Neuronal stem cell (in vitro differentiated cells): ENCODE data around the gene FARP1.

Source experiments
- DNase-seq: peaks from one replicate; pipeline ENCODE4 v3.0.0-alpha.2; 2013; ENCODE audit warnings: low spot score
- H2AFZ ChIP-seq: one replicate; pipeline ENCODE4 v1.6.1; 2013; ENCODE audit warnings: mild to moderate bottlenecking, low read length, inconsistent platforms
- H2AK5ac ChIP-seq: 2 replicates; pipeline ENCODE4 v1.6.1; 2013; ENCODE audit warnings: low read depth, mild to moderate bottlenecking, inconsistent platforms, low read length, moderate library complexity, mixed read lengths
- H2BK120ac ChIP-seq: 2 replicates; pipeline ENCODE4 v1.6.1; 2013; ENCODE audit warnings: low read depth, mild to moderate bottlenecking, inconsistent platforms, low read length, moderate library complexity, mixed read lengths
- H2BK12ac ChIP-seq: one replicate; pipeline ENCODE4 v1.6.1; 2013; ENCODE audit warnings: low read length, inconsistent platforms
- H2BK15ac ChIP-seq: 2 replicates; pipeline ENCODE4 v1.6.1; 2013; ENCODE audit warnings: mild to moderate bottlenecking, low read length, inconsistent platforms, mixed read lengths
- H2BK5ac ChIP-seq: one replicate; pipeline ENCODE4 v1.6.1; 2013; ENCODE audit warnings: inconsistent platforms, mild to moderate bottlenecking, low read length, moderate library complexity
- H3K14ac ChIP-seq: one replicate; pipeline ENCODE4 v1.6.1; 2013; ENCODE audit warnings: low read length, inconsistent platforms
- H3K18ac ChIP-seq: 2 replicates; pipeline ENCODE4 v1.6.1; 2013; ENCODE audit warnings: low read length, inconsistent platforms
- H3K23ac ChIP-seq: 2 replicates; pipeline ENCODE4 v1.6.1; 2013; ENCODE audit warnings: low read depth, mild to moderate bottlenecking, mixed read lengths, low read length, inconsistent platforms; ENCODE audit not compliant: poor library complexity
- H3K27ac ChIP-seq: replicated peaks from 3 replicates; pipeline ENCODE4 v1.5.1; 2013; ENCODE audit warnings: low read length, inconsistent platforms
- H3K27me3 ChIP-seq, 3 experiments: 2 replicates each; pipeline ENCODE4 v1.6.1; 2013; ENCODE audit warnings: low read length in 3 of 3, mild to moderate bottlenecking in 2 of 3, inconsistent platforms in 1 of 3, low read depth in 1 of 3, mixed read lengths in 1 of 3, moderate library complexity in 1 of 3; ENCODE audit not compliant: control insufficient read depth in 3 of 3, insufficient read depth in 3 of 3
- H3K36me3 ChIP-seq, 2 donors: replicated peaks in 1 of 2; 2 replicates each; pipeline ENCODE4 v1.6.1; 2013; ENCODE audit warnings: low read length in 2 of 2; ENCODE audit not compliant: control insufficient read depth in 2 of 2, insufficient read depth in 2 of 2
- H3K4ac ChIP-seq: 2 replicates; pipeline ENCODE4 v1.6.1; 2013; ENCODE audit warnings: inconsistent platforms, mild to moderate bottlenecking, low read length, moderate library complexity
- H3K4me1 ChIP-seq, 2 donors: 1 replicate in 1 of 2; 2 replicates in 1 of 2; pipeline ENCODE4 v1.6.1; 2013; ENCODE audit warnings: low read length in 2 of 2, low read depth in 1 of 2; ENCODE audit not compliant: control insufficient read depth in 2 of 2, insufficient read depth in 1 of 2
- H3K4me2 ChIP-seq: one replicate; pipeline ENCODE4 v1.6.1; 2013; ENCODE audit warnings: mild to moderate bottlenecking, low read length, inconsistent platforms; ENCODE audit not compliant: insufficient read depth, poor library complexity, severe bottlenecking
- H3K4me3 ChIP-seq, 2 donors: 2 replicates each; pipeline ENCODE4 v1.5.1; 2013; ENCODE audit warnings: low read length in 2 of 2, mild to moderate bottlenecking in 2 of 2, inconsistent platforms in 1 of 2, moderate library complexity in 1 of 2
- H3K79me1 ChIP-seq: one replicate; pipeline ENCODE4 v1.6.1; 2013; ENCODE audit warnings: low read depth, mild to moderate bottlenecking, inconsistent platforms, low read length, moderate library complexity
- H3K9ac ChIP-seq: one replicate; pipeline ENCODE4 v1.6.1; 2013; ENCODE audit warnings: mild to moderate bottlenecking, low read depth, low read length, inconsistent platforms; ENCODE audit not compliant: poor library complexity
- H3K9me3 ChIP-seq, 2 donors: replicated peaks in 1 of 2; 2 replicates each; pipeline versions ENCODE3 to v1.6.1; 2013; ENCODE audit warnings: low read length in 2 of 2, mild to moderate bottlenecking in 2 of 2, inconsistent platforms in 1 of 2, low read depth in 1 of 2, mixed read lengths in 1 of 2, moderate library complexity in 1 of 2; ENCODE audit not compliant: control insufficient read depth in 2 of 2, insufficient read depth in 1 of 2
- H4K8ac ChIP-seq: one replicate; pipeline ENCODE4 v1.6.1; 2013; ENCODE audit warnings: low read depth, mild to moderate bottlenecking, inconsistent platforms, low read length, moderate library complexity
- H4K91ac ChIP-seq: one replicate; pipeline ENCODE4 v1.6.1; 2013; ENCODE audit warnings: low read length, low read depth, mild to moderate bottlenecking, inconsistent platforms; ENCODE audit not compliant: poor library complexity
- WGBS, 2 donors: extraction: QIAGEN DNeasy Blood & Tissue Kit; methylation state at CpG; one replicate each; pipeline ENCODE4 v1.1.7; 2013; ENCODE audit warnings: missing lambda C conversion rate in 2 of 2, mixed read lengths in 1 of 2; ENCODE audit not compliant: insufficient read length in 2 of 2, insufficient replicate concordance in 1 of 2; ENCODE audit errors: extremely low coverage in 2 of 2; 5-methylcytosine and 5-hydroxymethylcytosine counted together

FARP1 gene

DNA sequence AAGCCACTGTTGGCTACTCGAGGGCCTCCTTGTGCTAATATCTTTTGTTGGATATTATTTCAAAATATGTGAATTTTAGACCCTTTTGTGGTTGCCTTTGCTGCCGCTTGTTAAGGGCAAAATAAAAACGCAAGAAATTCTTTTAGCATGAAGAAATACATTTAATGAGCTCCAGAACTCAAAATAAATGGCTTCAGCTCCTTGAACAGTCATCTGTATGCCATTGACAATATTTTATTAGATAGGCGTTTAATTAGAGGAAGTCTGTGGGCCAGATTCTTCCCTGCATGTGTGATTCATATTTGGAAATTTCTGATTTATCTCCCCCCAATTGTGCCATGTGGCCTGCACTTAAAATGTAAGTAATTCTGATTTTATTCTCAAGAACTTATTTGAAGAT lies 256.9 kb downstream of the FARP1 start:
- Histone ChIP-seq H3K14ac (no peak overlapping the region), H3K36me3 (peaks cover 10 to 61% of the 10 kb centered on the region in 2 donors), H3K4ac (no peak overlapping the region), H3K18ac (no peak overlapping the region), H3K9me3 (no peaks in the 10 kb centered on the region), H3K9ac (no peak overlapping the region), H4K91ac (no peak overlapping the region), H2BK120ac (no peak overlapping the region), H3K4me3 (no peak overlapping the region), H2BK15ac (no peak overlapping the region), H3K79me1 (no peaks in the 10 kb centered on the region), H2BK5ac (no peak overlapping the region), H2AFZ (no peak overlapping the region), H3K4me2 (no peak overlapping the region), H3K23ac (no peak overlapping the region), H3K27ac (no peak overlapping the region), H4K8ac (no peak overlapping the region), H3K27me3 (no peaks in the 10 kb centered on the region), H3K4me1 (peaks cover 0 to 4% of the 10 kb centered on the region in 2 donors), H2BK12ac (no peak overlapping the region), H2AK5ac (no peak overlapping the region)
- WGBS, 2 donors, result no CpG with 5 or more reads among the region's 4 CpGs
- DNase-seq, result no peak

DNA sequence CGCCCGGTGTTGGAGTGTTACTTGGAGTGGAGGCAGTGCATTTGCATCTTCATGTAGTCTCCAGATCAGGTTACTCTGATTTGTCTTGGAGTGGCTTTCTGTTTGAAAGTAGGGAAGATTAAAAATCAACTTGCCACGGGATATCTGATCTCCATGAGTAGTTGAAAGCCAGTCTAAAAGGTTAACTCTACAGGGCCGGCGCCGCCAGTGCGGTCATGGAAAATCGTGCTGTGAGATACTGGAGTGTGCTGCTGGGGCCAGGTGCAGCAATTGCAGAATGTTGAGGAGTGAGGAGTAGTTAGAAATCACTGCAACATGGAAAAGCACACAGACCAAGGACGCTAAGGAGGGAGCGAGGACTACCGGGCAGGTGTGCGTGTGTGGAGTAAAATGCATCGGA lies 259.0 kb downstream of the FARP1 start:
- H3K27me3 ChIP-seq, result no peaks in the 10 kb centered on the region
- H3K79me1 ChIP-seq, result no peaks in the 10 kb centered on the region
- H3K23ac ChIP-seq, result no peak overlapping the region
- H3K4me1 ChIP-seq, result peaks cover 4 to 6% of the 10 kb centered on the region in 2 donors
- DNase-seq, result no peak
- no peak overlapping the region for H3K27ac ChIP-seq
- H3K4me3 ChIP-seq, result no peak overlapping the region
- no peak overlapping the region for H4K8ac ChIP-seq
- H2BK120ac ChIP-seq, result no peak overlapping the region
- no peak overlapping the region for H2BK5ac ChIP-seq
- no peak overlapping the region for H2AK5ac ChIP-seq
- H3K14ac ChIP-seq, result no peak overlapping the region
- no peak overlapping the region for H3K4ac ChIP-seq
- H3K36me3 ChIP-seq, result peaks cover 2 to 41% of the 10 kb centered on the region in 2 donors
- H3K9me3 ChIP-seq, result no peaks in the 10 kb centered on the region
- no peak overlapping the region for H3K9ac ChIP-seq
- no CpG with 5 or more reads among the region's 13 CpGs for WGBS, 2 donors
- no peak overlapping the region for H4K91ac ChIP-seq
- H3K18ac ChIP-seq, result no peak overlapping the region
- no peak overlapping the region for H2AFZ ChIP-seq
- H2BK15ac ChIP-seq, result no peak overlapping the region
- no peak overlapping the region for H2BK12ac ChIP-seq
- no peak overlapping the region for H3K4me2 ChIP-seq

DNA sequence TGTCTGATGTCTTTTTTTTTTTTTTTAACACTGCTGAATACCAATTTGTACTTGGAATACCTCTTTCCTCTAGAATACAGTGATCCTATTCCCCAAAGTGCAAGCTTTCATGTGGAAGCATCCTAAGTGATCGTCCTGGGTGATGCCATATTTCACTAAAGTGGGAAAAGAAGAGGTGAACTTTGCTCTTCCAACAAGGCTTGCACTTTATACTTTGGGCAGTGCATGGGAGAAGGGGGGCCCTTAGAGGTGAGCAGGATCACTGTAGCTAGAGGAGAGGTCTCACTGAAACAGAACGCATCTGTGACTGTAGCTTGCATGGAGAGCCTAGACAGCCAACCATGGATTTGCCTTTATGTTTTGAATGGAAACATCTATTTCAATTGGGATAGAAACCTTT lies 260.2 kb downstream of the FARP1 start:
- Histone ChIP-seq H3K27me3 (no peaks in the 10 kb centered on the region), H3K23ac (no peak overlapping the region), H3K9me3 (no peaks in the 10 kb centered on the region), H4K91ac (no peak overlapping the region), H3K4ac (no peak overlapping the region), H3K18ac (no peak overlapping the region), H3K14ac (no peak overlapping the region), H2BK15ac (no peak overlapping the region), H2AFZ (no peak overlapping the region), H4K8ac (no peak overlapping the region), H3K36me3 (peaks cover 2 to 39% of the 10 kb centered on the region in 2 donors), H3K4me1 (peaks cover 4 to 6% of the 10 kb centered on the region in 2 donors), H2BK5ac (no peak overlapping the region), H3K9ac (no peak overlapping the region), H3K27ac (no peak overlapping the region), H2AK5ac (no peak overlapping the region), H3K79me1 (no peaks in the 10 kb centered on the region), H3K4me3 (no peak overlapping the region), H3K4me2 (no peak overlapping the region), H2BK12ac (no peak overlapping the region), H2BK120ac (no peak overlapping the region)
- DNase-seq, result no peak
- no CpG with 5 or more reads among the region's 2 CpGs for WGBS, 2 donors

DNA sequence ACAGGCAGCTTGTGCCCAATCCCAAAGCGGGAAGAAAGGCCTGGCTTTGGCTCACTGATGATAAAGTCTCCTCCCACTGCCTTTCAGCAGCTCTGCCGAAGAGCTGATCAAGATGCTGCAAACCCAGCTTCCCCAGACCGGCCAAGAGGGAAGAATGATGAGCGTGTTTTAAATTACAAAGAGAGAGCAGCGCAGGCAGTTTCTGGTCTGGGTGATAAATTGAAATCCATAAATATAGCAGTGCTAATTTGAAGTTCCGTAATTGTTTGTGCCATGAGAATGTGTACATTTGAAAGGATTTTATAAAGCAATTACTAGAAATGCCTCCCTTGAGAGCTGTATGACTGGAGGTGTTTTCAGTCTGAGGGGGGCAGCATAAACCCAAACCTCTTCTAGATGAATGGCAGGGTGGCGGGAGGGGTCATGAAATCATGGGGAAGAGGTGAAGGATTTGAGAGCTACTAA lies 262.2 kb downstream of the FARP1 start:
- Histone ChIP-seq H3K9me3 (no peaks in the 10 kb centered on the region), H3K4ac (no peak overlapping the region), H3K9ac (no peak overlapping the region), H3K27ac (no peak overlapping the region), H3K4me2 (no peak overlapping the region), H3K14ac (no peak overlapping the region), H4K8ac (no peak overlapping the region), H3K23ac (no peak overlapping the region), H2BK5ac (no peak overlapping the region), H4K91ac (no peak overlapping the region), H2BK15ac (no peak overlapping the region), H3K18ac (no peak overlapping the region), H2AK5ac (no peak overlapping the region), H2AFZ (peak overlapping the region; percentile 55), H3K79me1 (no peaks in the 10 kb centered on the region), H3K36me3 (peaks cover 6 to 37% of the 10 kb centered on the region in 2 donors), H3K4me3 (no peak overlapping the region), H2BK12ac (no peak overlapping the region), H3K4me1 (peaks cover 2 to 6% of the 10 kb centered on the region in 2 donors), H3K27me3 (no peaks in the 10 kb centered on the region), H2BK120ac (no peak overlapping the region)
- WGBS, 2 donors, result no CpG with 5 or more reads among the region's 7 CpGs
- DNase-seq, result peak; percentile 56
